Vagina (tissue), 2 donors: Measurements from ENCODE around the gene S100A10. TPM values are rescaled to one million over a fixed set of nuclear protein-coding genes. Genes with fewer than 3 reads are reported as not detected.

Experiments used
- DNase-seq, 2 donors: peaks; one replicate each; pipeline ENCODE4 v3.0.0-alpha.2; 2017; ENCODE audit errors: extremely low spot score in 2 of 2
- H3K27ac ChIP-seq: fragments of 200-600 bp; sonication (generic); one replicate; pipeline ENCODE4 v1.5.1; 2019
- H3K27me3 ChIP-seq: fragments of 200-600 bp; sonication (generic); one replicate; pipeline ENCODE4 v1.5.1; 2019
- H3K36me3 ChIP-seq, 2 donors: fragments of 200-600 bp; sonication (generic); one replicate each; pipeline ENCODE4 v1.5.1; 2017 to 2019
- H3K4me1 ChIP-seq: fragments of 200-600 bp; sonication (generic); one replicate; pipeline ENCODE4 v1.5.1; 2019
- H3K4me3 ChIP-seq, 2 donors: fragments of 200-600 bp; sonication (generic); 1 replicate in 1 of 2; 2 replicates in 1 of 2; pipeline ENCODE4 v1.5.1; 2016 to 2019
- H3K9me3 ChIP-seq: fragments of 200-600 bp; sonication (generic); one replicate; pipeline ENCODE4 v1.5.1; 2019
- POLR2A ChIP-seq, 2 donors: fragments of 450-650 bp; IDR thresholded peaks; one replicate each; pipeline ENCODE4 v1.6.1; 2017; ENCODE audit warnings: antibody characterized with exemption in 2 of 2, mild to moderate bottlenecking in 2 of 2, moderate library complexity in 2 of 2
- POLR2AphosphoS5 ChIP-seq, 2 donors: sonication (generic); formaldehyde crosslinking; IDR thresholded peaks; one replicate each; pipeline ENCODE4 v1.9.0; 2017; ENCODE audit warnings: antibody characterized with exemption in 2 of 2, mild to moderate bottlenecking in 2 of 2, low read depth in 1 of 2; ENCODE audit not compliant: insufficient read depth in 1 of 2
- intact Hi-C: fragments of 100-400 bp; cut with DNase I; formaldehyde crosslinking; loops from one replicate; pipeline ENCODE4 v1.15.1; 2023
- total RNA-seq: library from RNA; depleted of rRNA; stranded (reverse); fragments of >200 nt; gene quantifications from one replicate; pipeline ENCODE4 v1.2.3, GENCODE V29; 2016
- TF ChIP-seq, protein P1 (sequence below), 3 experiments: fragments of 450-650 bp in 2 of 3; fragments of 200-600 bp in 1 of 3; sonication (generic) in 1 of 3; IDR thresholded peaks; one replicate each; pipeline ENCODE4 v1.5.1; 2017 to 2019; ENCODE audit warnings: antibody characterized with exemption in 3 of 3, mild to moderate bottlenecking in 2 of 3, moderate library complexity in 2 of 3

S100A10 gene
- total RNA-seq, 1 donor from 2014 or later = 176 TPM

DNA sequence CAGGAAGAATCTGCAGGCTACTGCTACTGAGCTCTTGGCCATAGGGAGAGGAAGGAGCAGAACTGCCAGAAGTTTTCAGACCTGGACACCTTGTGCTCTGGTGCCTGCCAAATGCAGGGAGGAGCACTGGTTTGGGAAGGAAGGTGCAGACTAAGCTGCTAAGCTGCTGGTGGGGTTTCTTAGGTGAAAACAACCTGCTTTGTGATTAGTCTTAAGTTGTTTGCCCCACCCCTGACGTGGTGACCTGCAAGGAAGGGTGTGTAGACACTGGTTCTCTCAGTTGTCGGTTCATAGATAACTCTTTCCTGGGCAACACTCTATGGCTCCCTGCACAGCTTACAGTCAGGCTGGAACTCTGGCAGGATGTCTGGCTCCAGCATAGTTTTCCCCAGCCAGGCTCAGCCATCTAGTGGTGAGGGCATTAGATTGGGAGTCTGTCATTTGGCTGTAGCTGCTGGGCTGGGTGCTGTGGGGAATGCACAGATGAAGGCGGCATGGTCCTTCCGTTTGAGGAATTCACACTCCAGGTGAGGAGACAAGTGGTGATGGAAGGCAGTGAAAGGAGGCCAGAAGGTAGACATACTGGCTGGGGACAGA lies 10.3 kb upstream of the S100A10 start:
- TF ChIP-seq POLR2A (IDR thresholded peaks at IDR 0.05) (no peak), POLR2AphosphoS5 (IDR thresholded peaks at IDR 0.05; ENCODE audit: insufficient read depth in 1 of 2, low read depth in 1 of 2) (no peak)
- TF ChIP-seq, protein P1, sequence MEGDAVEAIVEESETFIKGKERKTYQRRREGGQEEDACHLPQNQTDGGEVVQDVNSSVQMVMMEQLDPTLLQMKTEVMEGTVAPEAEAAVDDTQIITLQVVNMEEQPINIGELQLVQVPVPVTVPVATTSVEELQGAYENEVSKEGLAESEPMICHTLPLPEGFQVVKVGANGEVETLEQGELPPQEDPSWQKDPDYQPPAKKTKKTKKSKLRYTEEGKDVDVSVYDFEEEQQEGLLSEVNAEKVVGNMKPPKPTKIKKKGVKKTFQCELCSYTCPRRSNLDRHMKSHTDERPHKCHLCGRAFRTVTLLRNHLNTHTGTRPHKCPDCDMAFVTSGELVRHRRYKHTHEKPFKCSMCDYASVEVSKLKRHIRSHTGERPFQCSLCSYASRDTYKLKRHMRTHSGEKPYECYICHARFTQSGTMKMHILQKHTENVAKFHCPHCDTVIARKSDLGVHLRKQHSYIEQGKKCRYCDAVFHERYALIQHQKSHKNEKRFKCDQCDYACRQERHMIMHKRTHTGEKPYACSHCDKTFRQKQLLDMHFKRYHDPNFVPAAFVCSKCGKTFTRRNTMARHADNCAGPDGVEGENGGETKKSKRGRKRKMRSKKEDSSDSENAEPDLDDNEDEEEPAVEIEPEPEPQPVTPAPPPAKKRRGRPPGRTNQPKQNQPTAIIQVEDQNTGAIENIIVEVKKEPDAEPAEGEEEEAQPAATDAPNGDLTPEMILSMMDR (IDR thresholded peaks at IDR 0.05) = no peak
- Histone ChIP-seq H3K36me3 (no peaks in the 10 kb centered on the region), H3K4me3 (no peak overlapping the region), H3K4me1 (peaks cover 21% of the 10 kb centered on the region), H3K9me3 (no peaks in the 10 kb centered on the region), H3K27ac (no peak overlapping the region), H3K27me3 (no peaks in the 10 kb centered on the region)
- intact Hi-C loops = loop anchor here (5.0 kb wide), 1 partner anchor 67 kb away; no protein-coding TSS in a partner anchor
- DNase-seq = no peak

DNA sequence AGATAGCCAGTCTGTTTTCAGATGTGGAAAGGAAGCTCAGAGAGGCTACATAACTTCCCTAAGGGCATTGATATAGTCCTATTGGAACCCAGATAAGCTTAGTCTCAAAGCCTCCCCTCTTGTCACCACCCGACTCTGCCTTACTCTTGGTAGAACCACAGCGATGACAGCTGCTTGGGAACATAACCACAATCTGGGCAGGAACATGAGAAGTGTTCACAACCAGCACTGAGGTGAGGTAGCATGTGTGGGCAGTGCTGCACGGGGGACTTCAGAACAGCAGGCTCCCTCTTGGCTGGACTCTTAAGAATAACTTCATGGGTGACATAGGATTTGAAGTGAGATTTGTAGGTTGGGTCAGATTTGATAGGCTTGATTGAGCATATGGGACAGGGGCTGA lies 9.3 kb upstream of the S100A10 start:
- Histone ChIP-seq H3K27ac (no peak overlapping the region), H3K36me3 (no peaks in the 10 kb centered on the region), H3K27me3 (no peaks in the 10 kb centered on the region), H3K4me3 (no peak overlapping the region), H3K4me1 (peaks cover 21% of the 10 kb centered on the region), H3K9me3 (no peaks in the 10 kb centered on the region)
- TF ChIP-seq, protein P1 (IDR thresholded peaks at IDR 0.05) = no peak
- no peak for TF ChIP-seq POLR2AphosphoS5 (IDR thresholded peaks at IDR 0.05; ENCODE audit: insufficient read depth in 1 of 2, low read depth in 1 of 2)
- TF ChIP-seq POLR2A (IDR thresholded peaks at IDR 0.05) = no peak
- intact Hi-C loops = loop anchor here (5.0 kb wide), 1 partner anchor 66 kb away; no protein-coding TSS in a partner anchor
- DNase-seq = no peak

DNA sequence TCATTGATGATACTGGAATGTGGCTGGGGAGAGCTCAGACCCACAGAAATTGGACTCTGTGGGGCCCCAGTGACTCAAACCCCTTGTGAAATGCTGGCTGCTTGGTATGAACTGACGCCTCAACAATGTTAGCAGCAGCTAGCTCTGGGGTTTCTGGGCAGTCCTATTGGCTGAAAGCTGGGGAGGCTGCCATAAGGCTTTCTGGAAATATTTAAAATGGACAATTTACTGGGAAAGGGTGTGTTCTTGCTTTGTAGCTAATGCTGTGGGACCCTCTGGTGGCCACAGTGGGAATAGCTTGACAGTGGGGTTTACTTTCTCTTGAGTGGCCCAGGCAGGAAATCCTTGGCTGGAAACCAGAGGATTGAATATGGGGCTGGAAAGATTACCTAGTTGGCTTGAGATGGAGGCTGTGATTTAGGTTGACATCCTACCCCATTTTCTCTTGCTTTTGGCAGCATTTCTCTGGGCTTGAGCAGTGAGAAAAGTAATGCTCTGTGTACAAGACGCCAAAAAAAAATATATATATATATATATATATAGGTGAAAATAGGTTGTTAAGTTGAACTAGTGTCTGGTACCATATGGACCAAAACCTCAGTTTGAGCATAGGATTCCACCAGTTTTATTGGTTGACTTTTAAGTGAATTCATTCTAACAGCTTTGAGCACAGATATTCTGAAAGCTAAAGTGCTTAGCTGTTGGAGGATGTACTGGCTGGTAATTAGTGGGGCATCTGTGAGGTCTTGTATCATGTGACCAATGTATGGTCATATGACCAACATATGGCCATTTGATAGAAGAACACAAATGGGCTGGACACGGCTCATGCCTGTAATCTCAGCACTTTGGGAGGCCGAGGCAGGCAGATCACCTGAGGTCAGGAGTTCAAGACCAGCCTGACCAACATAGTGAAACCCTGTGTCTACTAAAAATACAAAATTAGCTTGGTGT lies 8.2 kb upstream of the S100A10 start:
- Histone ChIP-seq H3K4me1 (peaks cover 21% of the 10 kb centered on the region), H3K27ac (peak overlapping the region; percentile 63), H3K9me3 (no peaks in the 10 kb centered on the region), H3K27me3 (no peaks in the 10 kb centered on the region), H3K36me3 (no peaks in the 10 kb centered on the region), H3K4me3 (no peak overlapping the region)
- intact Hi-C loops = loop anchor here (5.0 kb wide), 1 partner anchor 65 kb away; no protein-coding TSS in a partner anchor
- TF ChIP-seq, protein P1 (IDR thresholded peaks at IDR 0.05) = peak; percentile 85 to 96 (median 87)
- TF ChIP-seq POLR2A (IDR thresholded peaks at IDR 0.05) = no peak
- peak in 1 of 2 donors; percentile 49 for TF ChIP-seq POLR2AphosphoS5 (IDR thresholded peaks at IDR 0.05; ENCODE audit: insufficient read depth in 1 of 2, low read depth in 1 of 2)
- no peak for DNase-seq

DNA sequence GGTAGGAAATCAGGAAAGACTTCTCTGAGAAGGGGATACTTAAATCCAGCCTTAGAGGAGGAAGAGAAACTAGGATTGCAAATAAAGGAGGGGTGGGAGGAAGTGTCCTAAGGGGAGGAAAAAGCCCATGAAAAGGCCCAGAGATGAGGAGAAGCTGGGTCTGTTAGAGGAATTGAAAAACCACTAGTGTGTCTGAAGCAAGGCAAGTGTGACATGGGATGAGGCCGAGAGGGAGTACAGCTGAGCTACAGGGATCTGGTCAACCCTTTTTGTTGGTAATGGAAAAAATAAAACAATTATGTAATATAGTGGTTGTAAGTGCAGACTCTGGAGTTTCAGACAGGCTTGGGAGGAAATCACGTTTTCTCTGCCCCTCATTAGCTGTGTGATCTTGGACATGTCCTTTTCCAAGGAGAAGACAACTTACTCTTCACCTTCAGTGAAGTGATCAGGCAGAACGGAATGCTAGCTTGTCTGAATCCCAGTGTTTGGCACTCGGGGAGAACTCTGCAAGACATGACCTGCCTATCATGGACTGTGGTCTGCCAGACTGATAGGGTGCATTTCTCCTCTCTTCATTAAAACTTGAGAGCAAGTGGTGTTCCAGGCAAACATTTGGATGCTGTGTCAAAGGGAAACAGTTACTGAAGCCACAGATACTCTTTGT lies 7.4 kb upstream of the S100A10 start:
- Histone ChIP-seq H3K9me3 (no peaks in the 10 kb centered on the region), H3K4me1 (peaks cover 21% of the 10 kb centered on the region), H3K4me3 (no peak overlapping the region), H3K27ac (peak overlapping the region; percentile 63), H3K36me3 (no peaks in the 10 kb centered on the region), H3K27me3 (no peaks in the 10 kb centered on the region)
- DNase-seq = no peak
- intact Hi-C loops = loop anchor here (5.0 kb wide), 1 partner anchor 64 kb away; no protein-coding TSS in a partner anchor
- TF ChIP-seq, protein P1 (IDR thresholded peaks at IDR 0.05) = no peak
- no peak for TF ChIP-seq POLR2A (IDR thresholded peaks at IDR 0.05)
- TF ChIP-seq POLR2AphosphoS5 (IDR thresholded peaks at IDR 0.05; ENCODE audit: insufficient read depth in 1 of 2, low read depth in 1 of 2) = no peak
